ENCODE data around the gene BRAT1.
A peak's percentile ranks its signal among the peaks of the same experiment; 100 is the strongest.

BRAT1 gene

GRCh38 chr7:2542011-2542915, 13.1 kb downstream of the BRAT1 start:
- H3K9me3 ChIP-seq (ENCODE audit: severe bottlenecking), result no peaks in the 10 kb centered on the region
- H3K36me3 ChIP-seq, result peaks cover 88% of the 10 kb centered on the region
- H3K27me3 ChIP-seq (ENCODE audit: insufficient read depth, low read depth, severe bottlenecking), result no peaks in the 10 kb centered on the region
- DNase-seq, result no peak
- H3K27ac ChIP-seq, result no peak overlapping the region
- TF ChIP-seq CTCF (IDR thresholded peaks at IDR 0.05; ENCODE audit: low read depth, low read length), result no peak
- H3K4me3 ChIP-seq (ENCODE audit: low read depth, low read length), result no peak overlapping the region

DNA sequence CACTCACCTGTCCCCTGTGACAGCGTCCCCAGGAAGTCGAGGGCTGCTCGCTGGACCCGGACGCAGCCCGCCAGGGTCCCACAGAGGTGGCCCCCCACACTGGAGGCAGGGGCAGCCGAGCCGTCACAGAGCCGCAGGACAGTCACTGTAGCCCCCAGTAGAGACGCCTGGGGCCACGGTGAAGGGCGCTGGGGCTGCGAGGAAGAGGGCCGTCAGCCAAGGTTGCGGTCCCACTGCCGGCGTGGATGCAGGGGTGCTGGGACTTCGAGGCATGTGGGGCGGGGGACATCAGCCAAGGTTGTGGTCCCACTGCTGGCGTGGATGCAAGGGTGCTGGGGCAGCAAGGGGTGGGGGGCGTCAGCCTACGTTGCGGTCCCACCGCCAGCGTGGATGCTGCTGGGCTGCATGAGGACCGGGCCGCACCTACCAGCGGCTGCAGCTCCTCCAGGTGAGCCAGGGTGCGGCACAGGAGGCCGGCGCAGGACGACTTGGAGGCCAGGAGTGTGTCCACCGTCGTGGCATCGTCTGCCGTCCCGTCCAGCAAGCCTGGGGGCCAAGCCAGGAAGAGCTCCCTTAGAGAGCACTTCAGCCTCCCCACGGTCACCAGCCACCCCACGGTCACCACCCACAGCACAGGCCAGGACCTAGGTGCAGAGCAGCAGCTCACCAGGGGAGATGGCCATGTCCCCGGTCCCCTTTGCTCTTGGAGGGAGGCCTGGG, 13.9 kb downstream of the BRAT1 start:
- H3K27ac ChIP-seq, result no peak overlapping the region
- H3K36me3 ChIP-seq, result peaks cover 80% of the 10 kb centered on the region
- H3K27me3 ChIP-seq (ENCODE audit: insufficient read depth, low read depth, severe bottlenecking), result no peaks in the 10 kb centered on the region
- no peak overlapping the region for H3K4me3 ChIP-seq (ENCODE audit: low read depth, low read length)
- no peak for DNase-seq
- TF ChIP-seq CTCF (IDR thresholded peaks at IDR 0.05; ENCODE audit: low read depth, low read length), result no peak
- H3K9me3 ChIP-seq (ENCODE audit: severe bottlenecking), result no peaks in the 10 kb centered on the region

- Histone ChIP-seq H3K27ac (no peak overlapping the region), H3K27me3 (ENCODE audit: insufficient read depth, low read depth, severe bottlenecking) (no peaks in the 10 kb centered on the region), H3K36me3 (peaks cover 72% of the 10 kb centered on the region), H3K9me3 (ENCODE audit: severe bottlenecking) (no peaks in the 10 kb centered on the region), H3K4me3 (ENCODE audit: low read depth, low read length) (no peak overlapping the region)
- peak; percentile 11 for DNase-seq
- TF ChIP-seq CTCF (IDR thresholded peaks at IDR 0.05; ENCODE audit: low read depth, low read length), result no peak
Observed at GRCh38 chr7:2540641-2541051, 14.7 kb downstream of the BRAT1 start.

GRCh38 chr7:2540133-2540532, 15.2 kb downstream of the BRAT1 start:
- no peaks in the 10 kb centered on the region for H3K27me3 ChIP-seq (ENCODE audit: insufficient read depth, low read depth, severe bottlenecking)
- H3K36me3 ChIP-seq, result peaks cover 70% of the 10 kb centered on the region
- no peaks in the 10 kb centered on the region for H3K9me3 ChIP-seq (ENCODE audit: severe bottlenecking)
- no peak overlapping the region for H3K4me3 ChIP-seq (ENCODE audit: low read depth, low read length)
- no peak for DNase-seq
- no peak overlapping the region for H3K27ac ChIP-seq
- no peak for TF ChIP-seq CTCF (IDR thresholded peaks at IDR 0.05; ENCODE audit: low read depth, low read length)

DNA sequence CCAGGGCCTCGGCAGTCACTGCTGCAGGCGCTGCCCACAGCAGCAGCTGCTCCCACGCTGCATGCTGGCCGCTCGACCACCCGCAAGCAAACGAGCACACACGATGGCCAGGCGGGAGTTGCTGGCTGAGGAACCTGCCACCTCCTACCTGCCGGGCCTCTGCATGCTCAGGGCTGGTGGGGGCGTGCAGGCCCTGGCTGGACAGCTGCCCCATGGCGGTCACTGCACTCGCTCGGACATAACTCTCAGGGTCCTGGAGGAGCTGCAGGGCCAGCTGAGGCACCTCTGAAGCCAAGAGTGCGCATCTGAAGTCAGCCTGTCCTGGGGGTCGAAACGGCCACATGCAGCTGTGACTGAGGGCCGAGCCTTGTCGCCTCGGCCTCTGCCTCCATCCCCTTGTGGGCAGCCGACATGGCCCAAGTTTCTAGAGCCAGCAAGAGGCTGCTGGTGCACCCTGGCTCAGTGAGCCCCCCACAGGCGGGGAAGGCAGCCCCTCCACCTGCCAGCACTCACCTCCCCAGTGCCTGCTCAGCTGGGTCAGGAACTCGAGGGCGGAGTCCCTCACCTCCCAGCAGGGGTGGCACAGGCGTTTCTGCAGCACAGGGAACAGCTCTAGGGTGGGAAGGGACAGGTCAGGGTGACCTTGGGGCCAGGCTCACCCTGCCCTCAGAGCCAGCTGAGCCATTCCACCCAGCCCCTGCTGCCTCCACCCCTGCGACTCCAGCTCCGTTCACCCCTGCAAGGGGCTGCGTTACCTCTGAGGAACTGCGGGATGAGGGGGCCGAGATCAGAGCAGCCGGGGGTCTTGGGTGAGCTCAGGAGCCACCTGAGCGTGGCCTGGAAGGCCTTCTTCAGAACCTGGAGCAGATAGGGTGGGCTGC, 16.1 kb downstream of the BRAT1 start:
- DNase-seq, result no peak
- TF ChIP-seq CTCF (IDR thresholded peaks at IDR 0.05; ENCODE audit: low read depth, low read length), result no peak
- H3K27me3 ChIP-seq (ENCODE audit: insufficient read depth, low read depth, severe bottlenecking), result no peaks in the 10 kb centered on the region
- H3K27ac ChIP-seq, result no peak overlapping the region
- H3K9me3 ChIP-seq (ENCODE audit: severe bottlenecking), result no peaks in the 10 kb centered on the region
- no peak overlapping the region for H3K4me3 ChIP-seq (ENCODE audit: low read depth, low read length)
- H3K36me3 ChIP-seq, result peaks cover 62% of the 10 kb centered on the region
